ENCODE data around the gene SLC10A3.

The SLC10A3 gene

DNA sequence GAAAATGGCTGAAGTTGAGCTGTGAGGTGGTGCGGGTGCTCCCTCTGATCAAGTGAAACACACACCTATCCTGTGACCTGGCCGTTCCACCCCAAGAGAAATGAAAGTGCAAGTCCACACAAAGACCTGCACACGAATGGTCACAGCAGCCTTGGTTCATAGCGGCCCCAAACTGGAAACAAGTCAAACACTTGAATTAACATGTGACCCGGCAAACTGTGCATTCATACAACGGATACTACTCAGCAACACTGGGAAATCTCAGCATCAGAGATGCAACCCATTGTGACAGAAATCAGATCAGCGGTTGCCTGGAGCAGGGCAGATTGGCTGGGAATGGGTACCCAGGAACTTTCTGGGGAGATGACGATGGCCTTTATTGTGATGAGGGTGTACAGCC lies 48.6 kb upstream of the SLC10A3 start:
- TF ChIP-seq MEIS1 (CRISPR knock-in tag; IDR thresholded peaks at IDR 0.05; ENCODE audit: borderline replicate concordance) (no peak), ZNF660 (tag by site-specific recombination; IDR thresholded peaks at IDR 0.05) (no peak), ZNF248 (tag by site-specific recombination; IDR thresholded peaks at IDR 0.05) (no peak), ZFP37 (tag by site-specific recombination; IDR thresholded peaks at IDR 0.05) (no peak), OVOL3 (tag by site-specific recombination; IDR thresholded peaks at IDR 0.05) (no peak), SP7 (tag by site-specific recombination; IDR thresholded peaks at IDR 0.05) (no peak), ZNF23 (tag by site-specific recombination; IDR thresholded peaks at IDR 0.05; ENCODE audit: borderline replicate concordance) (no peak), ZNF354C (tag by site-specific recombination; IDR thresholded peaks at IDR 0.05; ENCODE audit: borderline replicate concordance, low read depth) (no peak), GLI2 (tag by site-specific recombination; IDR thresholded peaks at IDR 0.05; ENCODE audit: borderline replicate concordance, low read depth) (no peak), ZFP41 (tag by site-specific recombination; IDR thresholded peaks at IDR 0.05; ENCODE audit: borderline replicate concordance) (no peak), SCRT2 (tag by site-specific recombination; IDR thresholded peaks at IDR 0.05) (no peak), ZNF530 (tag by site-specific recombination; IDR thresholded peaks at IDR 0.05; ENCODE audit: low read depth) (no peak), ZNF37A (tag by site-specific recombination; IDR thresholded peaks at IDR 0.05) (no peak)
- TF ChIP-seq, protein P1, sequence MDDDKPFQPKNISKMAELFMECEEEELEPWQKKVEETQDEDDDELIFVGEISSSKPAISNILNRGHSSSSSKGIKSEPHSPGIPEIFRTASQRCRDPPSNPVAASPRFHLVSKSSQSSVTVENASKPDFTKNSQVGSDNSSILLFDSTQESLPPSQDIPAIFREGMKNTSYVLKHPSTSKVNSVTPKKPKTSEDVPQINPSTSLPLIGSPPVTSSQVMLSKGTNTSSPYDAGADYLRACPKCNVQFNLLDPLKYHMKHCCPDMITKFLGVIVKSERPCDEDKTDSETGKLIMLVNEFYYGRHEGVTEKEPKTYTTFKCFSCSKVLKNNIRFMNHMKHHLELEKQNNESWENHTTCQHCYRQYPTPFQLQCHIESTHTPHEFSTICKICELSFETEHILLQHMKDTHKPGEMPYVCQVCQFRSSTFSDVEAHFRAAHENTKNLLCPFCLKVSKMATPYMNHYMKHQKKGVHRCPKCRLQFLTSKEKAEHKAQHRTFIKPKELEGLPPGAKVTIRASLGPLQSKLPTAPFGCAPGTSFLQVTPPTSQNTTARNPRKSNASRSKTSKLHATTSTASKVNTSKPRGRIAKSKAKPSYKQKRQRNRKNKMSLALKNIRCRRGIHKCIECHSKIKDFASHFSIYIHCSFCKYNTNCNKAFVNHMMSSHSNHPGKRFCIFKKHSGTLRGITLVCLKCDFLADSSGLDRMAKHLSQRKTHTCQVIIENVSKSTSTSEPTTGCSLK (tag by site-specific recombination; IDR thresholded peaks at IDR 0.05) = no peak
- TF ChIP-seq, protein P2, sequence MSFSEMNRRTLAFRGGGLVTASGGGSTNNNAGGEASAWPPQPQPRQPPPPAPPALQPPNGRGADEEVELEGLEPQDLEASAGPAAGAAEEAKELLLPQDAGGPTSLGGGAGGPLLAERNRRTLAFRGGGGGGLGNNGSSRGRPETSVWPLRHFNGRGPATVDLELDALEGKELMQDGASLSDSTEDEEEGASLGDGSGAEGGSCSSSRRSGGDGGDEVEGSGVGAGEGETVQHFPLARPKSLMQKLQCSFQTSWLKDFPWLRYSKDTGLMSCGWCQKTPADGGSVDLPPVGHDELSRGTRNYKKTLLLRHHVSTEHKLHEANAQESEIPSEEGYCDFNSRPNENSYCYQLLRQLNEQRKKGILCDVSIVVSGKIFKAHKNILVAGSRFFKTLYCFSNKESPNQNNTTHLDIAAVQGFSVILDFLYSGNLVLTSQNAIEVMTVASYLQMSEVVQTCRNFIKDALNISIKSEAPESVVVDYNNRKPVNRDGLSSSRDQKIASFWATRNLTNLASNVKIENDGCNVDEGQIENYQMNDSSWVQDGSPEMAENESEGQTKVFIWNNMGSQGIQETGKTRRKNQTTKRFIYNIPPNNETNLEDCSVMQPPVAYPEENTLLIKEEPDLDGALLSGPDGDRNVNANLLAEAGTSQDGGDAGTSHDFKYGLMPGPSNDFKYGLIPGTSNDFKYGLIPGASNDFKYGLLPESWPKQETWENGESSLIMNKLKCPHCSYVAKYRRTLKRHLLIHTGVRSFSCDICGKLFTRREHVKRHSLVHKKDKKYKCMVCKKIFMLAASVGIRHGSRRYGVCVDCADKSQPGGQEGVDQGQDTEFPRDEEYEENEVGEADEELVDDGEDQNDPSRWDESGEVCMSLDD (tag by site-specific recombination; IDR thresholded peaks at IDR 0.05) = no peak
- Histone ChIP-seq H3K9me3 (ENCODE audit: control insufficient read depth, insufficient read depth, low read depth, low read length) (no peaks in the 10 kb centered on the region), H3K36me3 (ENCODE audit: control insufficient read depth in 2 of 2, insufficient read depth in 1 of 2, low read length in 2 of 2) (peaks cover 0 to 42% of the 10 kb centered on the region in 2 experiments; a peak in 1 of 3 replicates), H3K4me1 (ENCODE audit: control insufficient read depth, insufficient read depth, low read length) (peaks cover 3% of the 10 kb centered on the region), H3K4me3 (ENCODE audit: low read depth, low read length) (no peak overlapping the region), H3K27ac (ENCODE audit: extremely low read depth, low read depth, low read length) (no peak overlapping the region)
- POLR2A ChIA-PET = interaction anchor here (0.8 kb wide), 1 partner anchor 170 kb away, joined by 4 read pairs; no protein-coding TSS in a partner anchor
- CTCF ChIA-PET = no interaction called here

DNA sequence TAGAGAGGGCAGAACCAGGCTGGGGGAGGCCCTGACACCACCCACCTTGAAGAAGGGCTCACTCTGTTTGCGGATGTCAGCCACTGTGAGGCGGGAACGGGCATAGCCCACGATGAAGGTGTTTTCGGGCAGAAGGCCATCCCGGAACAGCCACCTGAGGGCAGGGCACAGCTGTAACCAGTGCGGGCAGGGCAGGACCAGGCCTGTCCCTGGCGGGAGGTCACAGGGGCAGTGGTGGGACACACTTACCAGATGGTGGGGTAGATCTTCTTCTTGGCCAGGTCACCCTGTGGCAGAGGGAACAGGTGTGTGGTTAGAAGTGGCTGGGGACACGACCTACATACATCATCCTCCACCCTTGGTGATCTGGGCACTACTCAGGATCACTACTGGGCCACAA lies 45.5 kb upstream of the SLC10A3 start:
- no peaks in the 10 kb centered on the region for H3K9me3 ChIP-seq (ENCODE audit: control insufficient read depth, insufficient read depth, low read depth, low read length)
- H3K4me3 ChIP-seq (ENCODE audit: low read depth, low read length) = no peak overlapping the region
- H3K36me3 ChIP-seq (ENCODE audit: control insufficient read depth in 2 of 2, insufficient read depth in 1 of 2, low read length in 2 of 2) = peaks cover 0 to 47% of the 10 kb centered on the region in 2 experiments; a peak in 1 of 3 replicates
- H3K4me1 ChIP-seq (ENCODE audit: control insufficient read depth, insufficient read depth, low read length) = no peaks in the 10 kb centered on the region
- no peak overlapping the region for H3K27ac ChIP-seq (ENCODE audit: extremely low read depth, low read depth, low read length)
- TF ChIP-seq ZNF777 (tag by site-specific recombination; IDR thresholded peaks at IDR 0.05; ENCODE audit: borderline replicate concordance) (no peak), ZNF585B (tag by site-specific recombination; IDR thresholded peaks at IDR 0.05) (no peak), ZNF623 (tag by site-specific recombination; IDR thresholded peaks at IDR 0.05) (no peak), ZNF354C (tag by site-specific recombination; IDR thresholded peaks at IDR 0.05; ENCODE audit: borderline replicate concordance, low read depth) (no peak), KLF7 (tag by site-specific recombination; IDR thresholded peaks at IDR 0.05; ENCODE audit: borderline replicate concordance) (no peak), GFI1B (tag by site-specific recombination; IDR thresholded peaks at IDR 0.05) (no peak), ZNF24 (tag by site-specific recombination; IDR thresholded peaks at IDR 0.05) (no peak), ZNF473 (tag by site-specific recombination; IDR thresholded peaks at IDR 0.05) (no peak), ZNF558 (tag by site-specific recombination; IDR thresholded peaks at IDR 0.05) (no peak), ZNF626 (tag by site-specific recombination; IDR thresholded peaks at IDR 0.05) (no peak)
- TF ChIP-seq, protein P3, sequence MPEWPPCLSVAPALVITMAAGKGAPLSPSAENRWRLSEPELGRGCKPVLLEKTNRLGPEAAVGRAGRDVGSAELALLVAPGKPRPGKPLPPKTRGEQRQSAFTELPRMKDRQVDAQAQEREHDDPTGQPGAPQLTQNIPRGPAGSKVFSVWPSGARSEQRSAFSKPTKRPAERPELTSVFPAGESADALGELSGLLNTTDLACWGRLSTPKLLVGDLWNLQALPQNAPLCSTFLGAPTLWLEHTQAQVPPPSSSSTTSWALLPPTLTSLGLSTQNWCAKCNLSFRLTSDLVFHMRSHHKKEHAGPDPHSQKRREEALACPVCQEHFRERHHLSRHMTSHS (tag by site-specific recombination; IDR thresholded peaks at IDR 0.05) = no peak
- ChIA-PET POLR2A (no interaction called here), CTCF (interaction anchor here (0.6 to 4.2 kb wide), 14 partner anchors 9 to 589 kb away, joined by 3 to 29 read pairs (median 4); partner anchors contain the start of genes FLNA and SLC10A3)

Measured in HEK293 (cell line).